Measurements from ENCODE around the gene STK10. TPM values are rescaled to one million over a fixed set of nuclear protein-coding genes. Genes with fewer than 3 reads are reported as not detected.

The STK10 gene
- total and polyA plus RNA-seq, 2 donors (not counting 1 experiment from before 2014, with no cell fraction given), result 97.9 to 253 TPM

DNA sequence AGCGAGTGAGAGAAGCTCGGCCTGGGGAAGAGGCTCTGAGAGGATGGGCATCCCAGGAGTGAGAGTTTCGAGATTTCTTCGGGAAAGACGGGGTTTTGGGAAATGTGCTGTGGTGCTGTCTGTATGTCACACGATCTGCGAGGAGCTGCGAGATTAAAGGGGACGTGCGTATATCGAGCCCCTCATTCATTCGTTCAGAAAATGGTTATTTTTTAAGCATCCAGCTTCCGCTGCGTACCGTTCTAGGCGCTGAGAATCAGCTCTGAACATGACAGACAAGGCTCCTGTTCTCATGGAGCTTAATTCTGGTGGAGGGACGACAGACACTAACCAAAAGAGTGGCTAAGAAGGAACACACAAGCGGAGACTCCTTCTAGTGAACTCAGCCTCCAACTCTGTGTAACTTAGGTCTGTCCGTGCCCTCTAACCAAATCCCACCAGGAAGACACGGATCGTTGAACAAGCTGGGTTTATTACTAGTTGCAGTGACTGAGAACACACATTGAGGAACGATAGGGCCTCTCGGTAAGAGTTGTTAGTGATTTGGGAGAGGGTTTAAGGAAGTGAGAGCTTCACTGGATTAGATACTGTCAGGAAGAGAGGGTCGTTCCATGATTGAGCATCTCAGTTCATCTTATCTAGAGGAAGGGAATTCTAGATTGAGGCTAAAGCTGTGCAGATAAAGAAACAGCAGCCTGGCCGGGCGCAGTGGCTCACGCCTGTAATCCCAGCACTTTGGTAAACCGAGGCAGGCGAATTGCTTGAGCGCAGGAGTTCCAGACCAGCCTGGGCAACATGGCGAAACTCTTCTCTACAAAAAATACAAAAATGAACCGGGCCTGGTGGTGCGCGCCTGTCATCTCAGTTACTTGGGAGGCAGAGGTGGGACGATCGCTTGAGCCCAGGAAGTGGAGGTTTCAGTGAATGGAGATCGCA lies 180.6 kb downstream of the STK10 start:
- H3K27me3 ChIP-seq (replicated peaks in 1 of 4; ENCODE audit: control extremely low read depth in 1 of 4, control insufficient read depth in 3 of 4, insufficient read depth in 4 of 4, low read length in 3 of 4), result no peaks in the 10 kb centered on the region
- H3K27me3 Mint-ChIP-seq, result no peaks in the 10 kb centered on the region
- H3K27ac Mint-ChIP-seq, result peak overlapping the region; percentile 93
- no peak for ATAC-seq (ENCODE audit: low read depth)
- peak overlapping the region; percentile 96 to 97 for H3K27ac ChIP-seq (ENCODE audit: low read length in 2 of 2)
- H3K9me3 Mint-ChIP-seq (ENCODE audit: insufficient read depth), result no peaks in the 10 kb centered on the region
- H3K4me1 Mint-ChIP-seq, result peaks cover 40% of the 10 kb centered on the region
- POLR2A ChIA-PET, result interaction anchor here (0.6 to 1.5 kb wide), 6 partner anchors 23 to 844 kb away, joined by 3 to 7 read pairs (median 5); partner anchors contain the start of genes NPM1 and STK10
- H3K4me3 ChIP-seq (ENCODE audit: control extremely low read depth in 1 of 5, extremely low read depth in 1 of 5, insufficient read depth in 1 of 5, low read depth in 2 of 5, low read length in 4 of 5), result peak overlapping the region; percentile 77 to 94 (median 90)
- H3K4me1 ChIP-seq (ENCODE audit: control insufficient read depth in 2 of 2, insufficient read depth in 2 of 2, low read length in 2 of 2), result peaks cover 35 to 38% of the 10 kb centered on the region in 2 donors
- H3K79me2 ChIP-seq (ENCODE audit: control insufficient read depth, insufficient read depth, low read length), result peaks cover 55% of the 10 kb centered on the region
- H3K9ac ChIP-seq (ENCODE audit: low read length), result peak overlapping the region; percentile 89
- H3K36me3 ChIP-seq (replicated peaks in 1 of 2; ENCODE audit: control extremely low read depth in 1 of 2, control insufficient read depth in 1 of 2, extremely low read depth in 1 of 2, insufficient read depth in 2 of 2, low read length in 1 of 2), result peaks cover 0 to 2% of the 10 kb centered on the region in 2 experiments
- CTCF ChIA-PET, result interaction anchor here (0.7 to 11.5 kb wide), 15 partner anchors 11 to 181 kb away, joined by 3 to 130 read pairs (median 4); partner anchors contain the start of gene STK10
- H3K4me3 Mint-ChIP-seq, result peak overlapping the region; percentile 92
- intact Hi-C loops (cut with micrococcal nuclease), result loop anchor here (2.0 to 10.0 kb wide), 4 partner anchors 621 to 1137 kb away; partner anchors contain the start of genes BNIP1, CREBRF, DUSP1 and NPM1
- H4K20me1 ChIP-seq (ENCODE audit: control insufficient read depth, insufficient read depth, low read length, poor library complexity, severe bottlenecking), result peaks cover 9% of the 10 kb centered on the region
- H3K4me2 ChIP-seq (replicated peaks; ENCODE audit: low read depth, low read length, poor library complexity, severe bottlenecking), result peak overlapping the region; percentile 81
- TF ChIP-seq, protein P1, sequence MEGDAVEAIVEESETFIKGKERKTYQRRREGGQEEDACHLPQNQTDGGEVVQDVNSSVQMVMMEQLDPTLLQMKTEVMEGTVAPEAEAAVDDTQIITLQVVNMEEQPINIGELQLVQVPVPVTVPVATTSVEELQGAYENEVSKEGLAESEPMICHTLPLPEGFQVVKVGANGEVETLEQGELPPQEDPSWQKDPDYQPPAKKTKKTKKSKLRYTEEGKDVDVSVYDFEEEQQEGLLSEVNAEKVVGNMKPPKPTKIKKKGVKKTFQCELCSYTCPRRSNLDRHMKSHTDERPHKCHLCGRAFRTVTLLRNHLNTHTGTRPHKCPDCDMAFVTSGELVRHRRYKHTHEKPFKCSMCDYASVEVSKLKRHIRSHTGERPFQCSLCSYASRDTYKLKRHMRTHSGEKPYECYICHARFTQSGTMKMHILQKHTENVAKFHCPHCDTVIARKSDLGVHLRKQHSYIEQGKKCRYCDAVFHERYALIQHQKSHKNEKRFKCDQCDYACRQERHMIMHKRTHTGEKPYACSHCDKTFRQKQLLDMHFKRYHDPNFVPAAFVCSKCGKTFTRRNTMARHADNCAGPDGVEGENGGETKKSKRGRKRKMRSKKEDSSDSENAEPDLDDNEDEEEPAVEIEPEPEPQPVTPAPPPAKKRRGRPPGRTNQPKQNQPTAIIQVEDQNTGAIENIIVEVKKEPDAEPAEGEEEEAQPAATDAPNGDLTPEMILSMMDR (IDR thresholded peaks at IDR 0.05), result no peak
- TF ChIP-seq EZH2 (IDR thresholded peaks at IDR 0.05; ENCODE audit: borderline replicate concordance, insufficient read depth, low read depth, low read length, poor library complexity, severe bottlenecking), result no peak
- H3K9me3 ChIP-seq (ENCODE audit: control extremely low read depth in 1 of 3, control insufficient read depth in 2 of 3, insufficient read depth in 1 of 3, low read length in 2 of 3), result no peaks in the 10 kb centered on the region
- DNase-seq, result no peak
- WGBS (ENCODE audit: insufficient coverage), result 25% methylated on average over 32 of the region's 37 CpGs
- H2AFZ ChIP-seq (ENCODE audit: insufficient read depth, low read depth, low read length, poor library complexity, severe bottlenecking), result peak overlapping the region; percentile 92
